GM18507 (cell line): ENCODE measurements around the gene NAT8L.

ENCODE experiments used
- DNase-seq: peaks from one replicate; pipeline ENCODE4 v3.0.0; 2011; ENCODE audit warnings: low read depth; ENCODE audit not compliant: insufficient read length; ENCODE audit errors: extremely low spot score
- FAIRE-seq: peaks from 2 replicates; lab custom pipeline; 2011; peaks lifted over from hg19 to GRCh38; lab: Jason Lieb, UNC

The NAT8L gene

GRCh38 chr4:2116687-2117400 is 57.7 kb downstream of the NAT8L start:
- no peak for FAIRE-seq

More at GRCh38 chr4:2116687-2117400, 57.7 kb downstream of the NAT8L start:
- DNase-seq = no peak
